Lower lobe of right lung (tissue), 2 donors: ENCODE data around the gene RFESD. TPM values are rescaled to one million over a fixed set of nuclear protein-coding genes. Genes with fewer than 3 reads are reported as not detected.

Source experiments
- ATAC-seq, 2 donors: fragments of 200-7000 bp; cut with Tn5 transposase; one replicate each; pipeline ENCODE4 v1.9.1; 2020 to 2022; ENCODE audit warnings: mild to moderate bottlenecking in 2 of 2, moderate library complexity in 2 of 2
- DNase-seq: peaks from one replicate; pipeline ENCODE4 v3.0.0-alpha.2; 2020
- H3K27ac ChIP-seq: fragments of 200-600 bp; one replicate; pipeline ENCODE4 v1.8.0; 2022
- H3K27me3 ChIP-seq: fragments of 200-600 bp; one replicate; pipeline ENCODE4 v1.8.0; 2022; ENCODE audit warnings: low read depth
- H3K36me3 ChIP-seq: fragments of 200-600 bp; one replicate; pipeline ENCODE4 v1.8.0; 2022; ENCODE audit warnings: mild to moderate bottlenecking
- H3K4me1 ChIP-seq: fragments of 200-600 bp; one replicate; pipeline ENCODE4 v1.8.0; 2022
- H3K4me3 ChIP-seq: fragments of 200-600 bp; one replicate; pipeline ENCODE4 v1.8.0; 2022; ENCODE audit warnings: mild to moderate bottlenecking
- H3K9me3 ChIP-seq: fragments of 200-600 bp; one replicate; pipeline ENCODE4 v1.8.0; 2022
- intact Hi-C: fragments of 100-400 bp; cut with DNase I; formaldehyde crosslinking; loops from one replicate; pipeline ENCODE4 v1.11.0; 2022
- total RNA-seq: library from RNA; stranded (reverse); fragmentation: NEBNext Ultra II Directional; extraction: Animal tissue kit (Norgen Biotek cat#: 25700); gene quantifications from one replicate; pipeline ENCODE4 v1.2.1, GENCODE V29; 2021
- TF ChIP-seq, protein P1 (sequence below): fragments of 200-600 bp; IDR thresholded peaks from one replicate; pipeline ENCODE4 v1.8.0; 2022; ENCODE audit warnings: antibody characterized with exemption, mild to moderate bottlenecking
- donor health status: DM: no; HTN: yes; CAD: no; lungs with severe emphysema.

RFESD gene
- total RNA-seq, 1 donor from 2014 or later: 1.7 TPM

DNA sequence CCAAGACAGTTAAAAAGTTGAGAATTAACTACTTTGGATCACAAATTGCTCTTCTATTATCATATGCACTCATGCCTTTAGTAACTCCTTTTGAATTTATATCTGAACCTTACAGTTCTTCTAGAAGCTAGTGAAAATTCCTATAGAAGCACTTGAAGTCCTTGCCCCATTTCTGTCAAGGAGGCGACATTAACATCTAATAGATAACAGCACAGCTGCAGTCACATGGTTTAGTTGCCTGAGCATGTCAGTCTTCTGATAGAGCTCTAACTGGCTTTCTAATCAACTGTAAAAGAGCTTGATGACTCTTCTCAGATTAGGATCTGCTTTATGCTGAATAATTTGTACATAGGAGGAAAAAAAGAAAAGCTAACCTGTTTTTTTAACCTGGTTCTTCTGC, 9.0 kb downstream of the RFESD start:
- H3K27ac ChIP-seq: no peak overlapping the region
- no peak overlapping the region for H3K4me3 ChIP-seq
- no peaks in the 10 kb centered on the region for H3K27me3 ChIP-seq
- H3K4me1 ChIP-seq: no peaks in the 10 kb centered on the region
- no peaks in the 10 kb centered on the region for H3K9me3 ChIP-seq
- DNase-seq (no peak), ATAC-seq (no peak)
- H3K36me3 ChIP-seq: no peaks in the 10 kb centered on the region
- intact Hi-C loops: no loop called here
- TF ChIP-seq, protein P1, sequence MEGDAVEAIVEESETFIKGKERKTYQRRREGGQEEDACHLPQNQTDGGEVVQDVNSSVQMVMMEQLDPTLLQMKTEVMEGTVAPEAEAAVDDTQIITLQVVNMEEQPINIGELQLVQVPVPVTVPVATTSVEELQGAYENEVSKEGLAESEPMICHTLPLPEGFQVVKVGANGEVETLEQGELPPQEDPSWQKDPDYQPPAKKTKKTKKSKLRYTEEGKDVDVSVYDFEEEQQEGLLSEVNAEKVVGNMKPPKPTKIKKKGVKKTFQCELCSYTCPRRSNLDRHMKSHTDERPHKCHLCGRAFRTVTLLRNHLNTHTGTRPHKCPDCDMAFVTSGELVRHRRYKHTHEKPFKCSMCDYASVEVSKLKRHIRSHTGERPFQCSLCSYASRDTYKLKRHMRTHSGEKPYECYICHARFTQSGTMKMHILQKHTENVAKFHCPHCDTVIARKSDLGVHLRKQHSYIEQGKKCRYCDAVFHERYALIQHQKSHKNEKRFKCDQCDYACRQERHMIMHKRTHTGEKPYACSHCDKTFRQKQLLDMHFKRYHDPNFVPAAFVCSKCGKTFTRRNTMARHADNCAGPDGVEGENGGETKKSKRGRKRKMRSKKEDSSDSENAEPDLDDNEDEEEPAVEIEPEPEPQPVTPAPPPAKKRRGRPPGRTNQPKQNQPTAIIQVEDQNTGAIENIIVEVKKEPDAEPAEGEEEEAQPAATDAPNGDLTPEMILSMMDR: no peak

DNA sequence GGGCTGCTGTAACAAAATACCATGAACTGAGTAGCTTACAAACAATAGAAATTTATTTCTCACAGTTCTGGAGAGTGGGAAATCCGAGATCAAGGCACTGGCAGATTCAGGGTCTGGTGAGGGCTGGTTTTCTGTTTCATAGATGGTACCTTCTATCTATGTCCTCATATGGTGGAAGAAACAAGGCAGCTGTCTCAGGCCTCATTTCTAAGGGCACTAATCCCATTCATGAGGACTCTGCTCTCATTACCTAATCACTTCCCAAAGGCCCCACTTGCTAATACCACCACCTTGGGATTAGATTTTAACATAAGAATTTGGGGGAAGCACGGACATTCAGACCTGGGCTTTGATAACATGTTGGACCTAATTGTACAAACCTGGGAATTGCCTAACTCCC, 13.5 kb downstream of the RFESD start:
- H3K27ac ChIP-seq: no peak overlapping the region
- H3K4me1 ChIP-seq: peaks cover 8% of the 10 kb centered on the region
- no peak overlapping the region for H3K4me3 ChIP-seq
- no peaks in the 10 kb centered on the region for H3K36me3 ChIP-seq
- no peaks in the 10 kb centered on the region for H3K27me3 ChIP-seq
- no peak for DNase-seq
- TF ChIP-seq, protein P1: no peak
- no peaks in the 10 kb centered on the region for H3K9me3 ChIP-seq
- intact Hi-C loops: no loop called here
- ATAC-seq: no peak

DNA sequence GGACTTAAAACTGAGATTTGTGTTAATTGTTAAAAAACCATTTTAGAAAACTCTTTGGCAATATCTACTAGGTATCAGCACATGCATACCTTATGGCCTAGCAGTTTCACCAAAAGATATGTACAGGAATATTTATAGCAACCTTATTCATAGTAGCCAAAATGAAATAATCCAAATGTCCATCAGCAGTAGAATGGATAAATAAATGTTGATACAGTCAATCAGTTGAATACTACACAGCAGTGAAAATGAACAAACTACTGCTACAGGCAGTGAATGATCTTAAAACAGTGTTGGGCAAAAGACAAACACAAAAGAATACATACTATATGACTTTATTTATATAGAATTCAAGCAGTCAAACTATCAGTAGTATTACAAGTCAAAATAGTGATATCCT, 16.4 kb downstream of the RFESD start:
- H3K27me3 ChIP-seq: no peaks in the 10 kb centered on the region
- no peaks in the 10 kb centered on the region for H3K9me3 ChIP-seq
- no peak for DNase-seq
- intact Hi-C loops: no loop called here
- H3K27ac ChIP-seq: no peak overlapping the region
- ATAC-seq: no peak
- no peak overlapping the region for H3K4me3 ChIP-seq
- no peaks in the 10 kb centered on the region for H3K36me3 ChIP-seq
- TF ChIP-seq, protein P1: no peak
- H3K4me1 ChIP-seq: peaks cover 8% of the 10 kb centered on the region

DNA sequence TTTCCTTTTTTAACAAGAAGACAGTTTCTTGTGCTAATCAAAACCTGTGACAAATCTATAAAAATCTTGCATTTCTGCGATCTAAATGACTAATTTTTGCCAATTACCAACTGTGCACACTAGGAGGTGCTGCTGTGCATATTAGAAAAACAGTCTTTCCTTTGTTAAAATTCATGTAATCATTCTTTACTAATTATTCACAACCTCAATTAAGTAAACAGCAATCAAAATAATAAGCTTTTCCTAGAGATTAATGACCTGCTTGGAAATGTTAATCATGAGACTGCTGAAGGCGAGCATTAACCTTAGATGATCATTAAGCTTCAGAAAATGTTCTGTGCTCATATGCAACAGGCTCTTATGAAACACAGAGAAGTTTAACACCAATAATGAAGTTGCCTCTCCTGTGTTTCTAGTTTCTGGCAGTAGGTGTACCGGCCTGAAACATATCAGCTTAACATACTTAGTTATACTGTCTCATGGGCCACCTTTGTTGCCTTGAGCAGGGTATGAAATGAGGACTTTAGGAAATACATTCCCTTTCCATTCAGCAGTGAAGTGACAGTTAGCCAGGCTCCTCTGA, 17.7 kb downstream of the RFESD start:
- Histone ChIP-seq H3K36me3 (no peaks in the 10 kb centered on the region), H3K27ac (no peak overlapping the region)
- ATAC-seq: peak; percentile 38 to 48

DNA sequence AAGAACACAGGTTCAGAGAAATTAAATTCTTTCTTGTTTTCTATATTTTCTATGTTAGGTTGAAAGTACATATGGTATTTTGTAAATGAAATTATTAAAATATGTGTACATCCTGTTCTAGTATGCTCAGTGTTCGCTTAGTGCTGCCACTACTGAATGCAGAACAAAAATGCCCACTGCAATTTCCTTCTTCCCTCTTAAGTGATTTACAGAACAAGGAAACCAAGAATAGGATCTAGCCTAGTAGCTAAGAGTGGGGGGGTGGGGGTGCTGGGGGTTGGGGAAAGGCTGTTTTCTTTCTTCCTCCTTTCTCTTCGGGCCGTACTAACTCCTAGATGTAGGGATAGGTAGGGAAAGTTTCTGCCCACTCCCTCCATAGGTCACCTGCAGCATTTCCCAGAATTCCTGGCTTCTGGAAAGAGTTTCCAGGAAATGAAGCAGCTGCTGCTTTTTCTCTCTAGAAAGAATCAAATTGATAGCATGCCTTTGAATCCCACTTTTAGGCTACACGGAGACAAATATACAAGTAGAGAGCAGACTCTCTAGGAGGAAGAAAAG, 20.6 kb downstream of the RFESD start:
- DNase-seq: no peak
- H3K27ac ChIP-seq: no peak overlapping the region
- no peak overlapping the region for H3K4me3 ChIP-seq
- TF ChIP-seq, protein P1: no peak
- ATAC-seq: peak in 1 of 2 donors; percentile 24
- H3K9me3 ChIP-seq: no peaks in the 10 kb centered on the region
- H3K36me3 ChIP-seq: no peaks in the 10 kb centered on the region
- intact Hi-C loops: no loop called here
- no peaks in the 10 kb centered on the region for H3K27me3 ChIP-seq
- peaks cover 8% of the 10 kb centered on the region for H3K4me1 ChIP-seq

More for the DNA sequence above, 17.7 kb downstream of the RFESD start:
- no peak overlapping the region for H3K4me3 ChIP-seq
- TF ChIP-seq, protein P1: peak; percentile 79
- H3K27me3 ChIP-seq: no peaks in the 10 kb centered on the region
- H3K9me3 ChIP-seq: no peaks in the 10 kb centered on the region
- H3K4me1 ChIP-seq: peaks cover 8% of the 10 kb centered on the region
- no peak for DNase-seq
- intact Hi-C loops: no loop called here
